H1 (cell line): ENCODE data around the gene ZNF260. TPM values are rescaled to one million over a fixed set of nuclear protein-coding genes. Genes with fewer than 3 reads are reported as not detected.

Source experiments
- CTCF ChIA-PET: fragments of 300-600 bp; sonication (Branson Sonifier 250); formaldehyde crosslinking; loops from one replicate; lab custom pipeline; 2021; ENCODE audit not compliant: partially characterized antibody; lab: Charles Lee
- POLR2A ChIA-PET: fragments of 300-600 bp; sonication (Branson Sonifier 250); formaldehyde crosslinking; loops from one replicate; lab custom pipeline; 2021; ENCODE audit warnings: inconsistent platforms; ENCODE audit not compliant: partially characterized antibody; lab: Charles Lee
- DNase-seq, 2 experiments: peaks; one replicate each; pipeline versions ENCODE4 v3.0.0 to v3.0.0-alpha.2; 2010 to 2022; ENCODE audit warnings: low spot score in 2 of 2, low read depth in 1 of 2, mixed read lengths in 1 of 2
- FAIRE-seq: peaks from 2 replicates; lab custom pipeline; 2011; peaks lifted over from hg19 to GRCh38; lab: Jason Lieb, UNC
- H2AFZ ChIP-seq: 2 replicates; pipeline ENCODE4 v1.8.1; 2012; ENCODE audit warnings: low read length, inconsistent platforms
- H2AK5ac ChIP-seq: 2 replicates; pipeline ENCODE4 v1.6.1; 2013; ENCODE audit warnings: low read depth, low read length
- H2BK120ac ChIP-seq: replicated peaks from 2 replicates; pipeline ENCODE3; 2013; ENCODE audit warnings: low read depth, low read length, inconsistent platforms
- H2BK12ac ChIP-seq: 2 replicates; pipeline ENCODE4 v1.6.1; 2013; ENCODE audit warnings: low read depth, low read length
- H2BK15ac ChIP-seq: 2 replicates; pipeline ENCODE4 v1.6.1; 2013; ENCODE audit warnings: low read length
- H2BK20ac ChIP-seq: 2 replicates; pipeline ENCODE4 v1.6.1; 2013; ENCODE audit warnings: low read length
- H2BK5ac ChIP-seq: 2 replicates; pipeline ENCODE4 v1.6.1; 2013; ENCODE audit warnings: low read depth, low read length
- H3K14ac ChIP-seq: 2 replicates; pipeline ENCODE4 v1.6.1; 2013; ENCODE audit warnings: inconsistent platforms; ENCODE audit not compliant: insufficient read length
- H3K18ac ChIP-seq: 2 replicates; pipeline ENCODE4 v1.6.1; 2013; ENCODE audit warnings: low read length; ENCODE audit errors: extremely low read depth
- H3K23ac ChIP-seq: 2 replicates; pipeline ENCODE4 v1.6.1; 2013; ENCODE audit warnings: inconsistent platforms; ENCODE audit not compliant: insufficient read length
- H3K23me2 ChIP-seq: 2 replicates; pipeline ENCODE4 v1.6.1; 2013; ENCODE audit warnings: low read depth, low read length
- H3K27ac ChIP-seq: 2 replicates; pipeline ENCODE4 v1.6.1; 2011; ENCODE audit warnings: low read depth, low read length, inconsistent platforms
- H3K27me3 ChIP-seq, 4 experiments: replicated peaks in 1 of 4; 1 replicate in 1 of 4; 2 replicates in 3 of 4; pipeline versions ENCODE4 v1.6.1 to v1.8.1; 2011 to 2013; ENCODE audit warnings: low read length in 3 of 4, mild to moderate bottlenecking in 3 of 4, inconsistent platforms in 2 of 4, mixed read lengths in 2 of 4, moderate library complexity in 1 of 4; ENCODE audit not compliant: control insufficient read depth in 3 of 4, insufficient read depth in 3 of 4; ENCODE audit errors: extremely low read depth in 1 of 4
- H3K36me3 ChIP-seq, 4 experiments: 2 replicates each; pipeline versions ENCODE4 v1.6.1 to v1.8.1; 2011 to 2013; ENCODE audit warnings: mild to moderate bottlenecking in 4 of 4, low read length in 3 of 4, moderate library complexity in 2 of 4, control low read depth in 1 of 4, inconsistent platforms in 1 of 4; ENCODE audit not compliant: insufficient read depth in 4 of 4, control insufficient read depth in 2 of 4
- H3K4ac ChIP-seq: replicated peaks from 2 replicates; pipeline ENCODE3; 2013; ENCODE audit warnings: low read length, low read depth, mixed read lengths, inconsistent platforms; ENCODE audit not compliant: insufficient read length
- H3K4me1 ChIP-seq, 4 experiments: replicated peaks in 1 of 4; 1 replicate in 1 of 4; 2 replicates in 3 of 4; pipeline versions ENCODE4 v1.6.1 to v1.8.1; 2011 to 2013; ENCODE audit warnings: low read length in 3 of 4, inconsistent platforms in 2 of 4, mixed read lengths in 1 of 4; ENCODE audit not compliant: insufficient read depth in 4 of 4, control insufficient read depth in 3 of 4
- H3K4me2 ChIP-seq, 2 experiments: 2 replicates each; pipeline versions ENCODE4 v1.6.1 to v1.8.1; 2011 to 2013; ENCODE audit warnings: low read depth in 2 of 2, low read length in 2 of 2, control low read depth in 1 of 2, inconsistent platforms in 1 of 2, mild to moderate bottlenecking in 1 of 2; ENCODE audit not compliant: insufficient read depth in 1 of 2
- H3K4me3 ChIP-seq, 4 experiments: fragments of 200-600, 300-600 bp in 1 of 4; sonication (generic), shearing (Covaris generic), sonication (Bioruptor Twin) in 1 of 4; 2 replicates each; pipeline versions ENCODE4 v1.5.1 to v1.8.1; 2011 to 2016; ENCODE audit warnings: low read length in 4 of 4, low read depth in 3 of 4, control low read depth in 2 of 4, inconsistent platforms in 2 of 4, mild to moderate bottlenecking in 2 of 4, mixed read lengths in 1 of 4, moderate library complexity in 1 of 4; ENCODE audit not compliant: insufficient read depth in 2 of 4; ENCODE audit errors: extremely low read depth in 1 of 4
- H3K56ac ChIP-seq: replicated peaks from 2 replicates; pipeline ENCODE3; 2013; ENCODE audit warnings: low read depth, mild to moderate bottlenecking, mixed read lengths, low read length, inconsistent platforms; ENCODE audit not compliant: insufficient read length
- H3K79me1 ChIP-seq: 2 replicates; pipeline ENCODE4 v1.6.1; 2013; ENCODE audit warnings: low read depth, low read length, control low read depth
- H3K79me2 ChIP-seq, 2 experiments: 2 replicates each; pipeline versions ENCODE4 v1.6.1 to v1.8.1; 2012 to 2013; ENCODE audit warnings: low read length in 2 of 2, mild to moderate bottlenecking in 2 of 2, inconsistent platforms in 1 of 2; ENCODE audit not compliant: insufficient read depth in 2 of 2, control insufficient read depth in 1 of 2
- H3K9ac ChIP-seq, 4 experiments: replicated peaks in 1 of 4; 1 replicate in 1 of 4; 2 replicates in 3 of 4; pipeline versions ENCODE4 v1.6.1 to v1.8.1; 2011 to 2013; ENCODE audit warnings: low read depth in 3 of 4, low read length in 3 of 4, control low read depth in 2 of 4, mild to moderate bottlenecking in 2 of 4, moderate library complexity in 2 of 4, inconsistent platforms in 1 of 4; ENCODE audit errors: extremely low read depth in 1 of 4
- H3K9me3 ChIP-seq, 2 experiments: 2 replicates each; pipeline versions ENCODE4 v1.6.1 to v1.8.1; 2012 to 2013; ENCODE audit warnings: mild to moderate bottlenecking in 2 of 2, moderate library complexity in 2 of 2, control low read depth in 1 of 2, inconsistent platforms in 1 of 2, low read depth in 1 of 2, low read length in 1 of 2, mixed read lengths in 1 of 2; ENCODE audit not compliant: insufficient read depth in 2 of 2
- H4K20me1 ChIP-seq, 2 experiments: replicated peaks in 1 of 2; 2 replicates each; pipeline versions ENCODE3 to v1.8.1; 2011 to 2013; ENCODE audit warnings: inconsistent platforms in 2 of 2, low read length in 2 of 2, mild to moderate bottlenecking in 1 of 2; ENCODE audit not compliant: insufficient read depth in 2 of 2, control insufficient read depth in 1 of 2
- H4K5ac ChIP-seq: 2 replicates; pipeline ENCODE4 v1.6.1; 2013; ENCODE audit warnings: low read length, low read depth, mixed read lengths, inconsistent platforms; ENCODE audit not compliant: insufficient read length
- H4K8ac ChIP-seq: 2 replicates; pipeline ENCODE4 v1.8.0; 2013; ENCODE audit warnings: mild to moderate bottlenecking, moderate library complexity, low read length, inconsistent platforms; ENCODE audit not compliant: insufficient read depth; ENCODE audit errors: extremely low read depth
- H4K91ac ChIP-seq: replicated peaks from 2 replicates; pipeline ENCODE3; 2013; ENCODE audit warnings: low read length, mixed read lengths, inconsistent platforms; ENCODE audit not compliant: insufficient read length
- EGR1 ChIP-seq: IDR thresholded peaks from 2 replicates; pipeline ENCODE4 v1.6.1; 2011; ENCODE audit warnings: low read depth, low read length, borderline replicate concordance
- EP300 ChIP-seq, 2 experiments: IDR thresholded peaks; 1 replicate in 1 of 2; 2 replicates in 1 of 2; pipeline ENCODE4 v1.6.1; 2011 to 2012; ENCODE audit warnings: low read depth in 2 of 2, low read length in 2 of 2, mild to moderate bottlenecking in 2 of 2, borderline replicate concordance in 1 of 2, inconsistent platforms in 1 of 2, moderate library complexity in 1 of 2
- FOSL1 ChIP-seq: IDR thresholded peaks from 2 replicates; pipeline ENCODE4 v1.6.1; 2011; ENCODE audit warnings: mild to moderate bottlenecking, low read depth, low read length, moderate library complexity; ENCODE audit not compliant: insufficient read depth
- PHF8 ChIP-seq: fragments of 200-600 bp; sonication (generic); conservative IDR thresholded peaks from 2 replicates; pipeline ENCODE4 v1.7.1; 2012; ENCODE audit warnings: low read depth, mild to moderate bottlenecking, inconsistent platforms, low read length, moderate library complexity
- SIN3A ChIP-seq, 2 experiments: IDR thresholded peaks in 1 of 2; conservative IDR thresholded peaks in 1 of 2; 2 replicates each; pipeline ENCODE4 v1.6.1; 2011 to 2012; ENCODE audit warnings: low read length in 2 of 2, improper control_type of control experiment in 1 of 2, low read depth in 1 of 2, mild to moderate bottlenecking in 1 of 2
- SP2 ChIP-seq: IDR thresholded peaks from 2 replicates; pipeline ENCODE4 v1.6.1; 2012; ENCODE audit warnings: mild to moderate bottlenecking, low read length, inconsistent platforms
- SP4 ChIP-seq: IDR thresholded peaks from 2 replicates; pipeline ENCODE4 v1.6.1; 2012; ENCODE audit warnings: low read length, inconsistent platforms
- WGBS, 2 experiments: shearing (Covaris generic) in 1 of 2; methylation state at CpG; one replicate each; pipeline versions ENCODE4 v1.1.6 to v1.1.7; 2013 to 2015; ENCODE audit warnings: low lambda C conversion rate in 2 of 2, mixed read lengths in 2 of 2, inconsistent platforms in 1 of 2, low coverage in 1 of 2, missing lambda C conversion rate in 1 of 2; ENCODE audit not compliant: insufficient replicate concordance in 2 of 2, insufficient coverage in 1 of 2, insufficient read length in 1 of 2; ENCODE audit errors: extremely low coverage in 1 of 2, missing lambda C conversion rate in 1 of 2; 5-methylcytosine and 5-hydroxymethylcytosine counted together
- polyA plus RNA-seq, 7 experiments: library from polyadenylated mRNA; depleted of rRNA in 3 of 7; stranded (reverse) in 5 of 7; unstranded in 2 of 7; fragments of >200 nt in 5 of 7; fragments of 200-250 nt in 2 of 7; gene quantifications; 1 replicate in 5 of 7; 2 replicates in 1 of 7; 4 replicates in 1 of 7; pipeline versions ENCODE4 v1.2.1 to v1.2.3, GENCODE V29; 2011 to 2013; ENCODE audit warnings: missing spikeins in 2 of 7, mixed read lengths in 2 of 7
- total RNA-seq: library from RNA; stranded (reverse); fragmentation: NEBNext Ultra II Directional; extraction: Animal tissue kit (Norgen Biotek cat#: 25700); gene quantifications from 2 replicates; pipeline ENCODE4 v1.2.1, GENCODE V29; 2021

Gene ZNF260
- total and polyA plus RNA-seq, 2 of the 8 experiments (the other 6 are each of a cell fraction or from before 2014, with no cell fraction given) = 5.5 to 30.7 TPM

DNA sequence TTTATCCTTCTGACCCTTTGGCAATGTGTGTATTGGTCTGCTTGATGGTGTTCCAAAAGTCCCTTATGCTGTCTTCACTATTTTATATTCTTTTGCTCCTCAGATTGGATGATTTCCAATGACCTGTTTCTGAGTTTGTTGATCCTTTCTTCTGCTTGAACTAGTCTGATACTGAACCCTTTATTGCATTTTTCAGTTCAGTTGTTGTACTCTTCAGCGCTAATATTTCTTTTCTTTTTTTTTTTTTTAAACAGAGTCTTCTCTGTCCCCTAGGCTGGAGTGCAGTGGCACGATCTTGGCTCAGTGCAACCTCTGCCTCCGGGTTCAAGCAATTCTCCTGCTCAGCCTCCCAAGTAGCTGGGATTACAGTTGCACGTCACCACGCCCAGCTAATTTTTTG, 26.1 kb downstream of the ZNF260 start:
- Histone ChIP-seq H2BK5ac (no peak overlapping the region), H4K91ac (no peak overlapping the region), H4K20me1 (no peaks in the 10 kb centered on the region), H2BK20ac (no peak overlapping the region), H3K23me2 (no peaks in the 10 kb centered on the region), H3K18ac (no peak overlapping the region), H3K79me2 (no peaks in the 10 kb centered on the region), H3K27ac (no peak overlapping the region), H3K9ac (no peak overlapping the region), H2BK120ac (no peak overlapping the region), H2AFZ (no peak overlapping the region), H3K4me3 (no peak overlapping the region), H3K4ac (no peak overlapping the region), H2BK12ac (no peak overlapping the region), H3K9me3 (peaks cover 39 to 72% of the 10 kb centered on the region in 2 experiments), H3K27me3 (no peaks in the 10 kb centered on the region), H3K4me1 (no peaks in the 10 kb centered on the region), H2BK15ac (no peak overlapping the region), H3K36me3 (no peaks in the 10 kb centered on the region), H3K23ac (no peak overlapping the region), H3K56ac (no peak overlapping the region), H3K4me2 (no peak overlapping the region), H4K5ac (no peak overlapping the region), H2AK5ac (no peak overlapping the region), H3K14ac (no peak overlapping the region), H4K8ac (no peak overlapping the region), H3K79me1 (no peaks in the 10 kb centered on the region)
- FAIRE-seq (no peak), DNase-seq (no peak)
- ChIA-PET CTCF (no interaction called here), POLR2A (no interaction called here)
- TF ChIP-seq PHF8 = no peak
- no peak for TF ChIP-seq EP300 (IDR thresholded peaks at IDR 0.05; ENCODE audit: borderline replicate concordance in 1 of 2, low read depth in 2 of 2, low read length in 2 of 2)
- TF ChIP-seq SP4 = no peak
- TF ChIP-seq SIN3A (conservative IDR thresholded peaks at IDR 0.05 in 1 of 2, IDR thresholded peaks at IDR 0.05 in 1 of 2; ENCODE audit: low read depth in 1 of 2, low read length in 2 of 2) = no peak
- no peak for TF ChIP-seq SP2
- no peak for TF ChIP-seq EGR1
- TF ChIP-seq FOSL1 = no peak
- WGBS, 2 experiments = 85% methylated on average over 5 of the region's 5 CpGs; no CpG with 5 or more reads in 1 of the 2 experiments
